Measurements from ENCODE around the gene TBC1D14. TPM values are rescaled to one million over a fixed set of nuclear protein-coding genes. Genes with fewer than 3 reads are reported as not detected.
A peak's percentile ranks its signal among the peaks of the same experiment; 100 is the strongest.

Gene TBC1D14
- total RNA-seq, 1 donor from 2014 or later, result 61.8 TPM

GRCh38 chr4:7003879-7004240, 94.2 kb downstream of the TBC1D14 start:
- no peak for TF ChIP-seq CTCF (IDR thresholded peaks at IDR 0.05; ENCODE audit: unreplicated experiment)
- DNase-seq (ENCODE audit: low spot score, unreplicated experiment), result no peak
- no peaks in the 10 kb centered on the region for H3K27me3 Mint-ChIP-seq
- peaks cover 29% of the 10 kb centered on the region for H3K36me3 Mint-ChIP-seq (ENCODE audit: insufficient read depth)
- H3K4me3 Mint-ChIP-seq (ENCODE audit: low read depth), result no peak overlapping the region
- no peaks in the 10 kb centered on the region for H3K9me3 Mint-ChIP-seq (ENCODE audit: low read depth)
- H3K27ac Mint-ChIP-seq, result no peak overlapping the region
- H3K4me1 Mint-ChIP-seq (ENCODE audit: low read depth), result no peaks in the 10 kb centered on the region

GRCh38 chr4:7004331-7004730, 94.7 kb downstream of the TBC1D14 start:
- no peaks in the 10 kb centered on the region for H3K4me1 Mint-ChIP-seq (ENCODE audit: low read depth)
- no peak for TF ChIP-seq CTCF (IDR thresholded peaks at IDR 0.05; ENCODE audit: unreplicated experiment)
- no peaks in the 10 kb centered on the region for H3K9me3 Mint-ChIP-seq (ENCODE audit: low read depth)
- H3K27me3 Mint-ChIP-seq, result no peaks in the 10 kb centered on the region
- DNase-seq (ENCODE audit: low spot score, unreplicated experiment), result no peak
- peaks cover 33% of the 10 kb centered on the region for H3K36me3 Mint-ChIP-seq (ENCODE audit: insufficient read depth)
- H3K4me3 Mint-ChIP-seq (ENCODE audit: low read depth), result no peak overlapping the region
- peak overlapping the region; percentile 71 for H3K27ac Mint-ChIP-seq

- DNase-seq (ENCODE audit: low spot score, unreplicated experiment), result no peak
- H3K36me3 Mint-ChIP-seq (ENCODE audit: insufficient read depth), result peaks cover 26% of the 10 kb centered on the region
- H3K4me3 Mint-ChIP-seq (ENCODE audit: low read depth), result no peak overlapping the region
- no peaks in the 10 kb centered on the region for H3K4me1 Mint-ChIP-seq (ENCODE audit: low read depth)
- no peaks in the 10 kb centered on the region for H3K27me3 Mint-ChIP-seq
- H3K9me3 Mint-ChIP-seq (ENCODE audit: low read depth), result no peaks in the 10 kb centered on the region
- H3K27ac Mint-ChIP-seq, result no peak overlapping the region
- no peak for TF ChIP-seq CTCF (IDR thresholded peaks at IDR 0.05; ENCODE audit: unreplicated experiment)
Measured at GRCh38 chr4:7005571-7005970, 95.9 kb downstream of the TBC1D14 start.

DNA sequence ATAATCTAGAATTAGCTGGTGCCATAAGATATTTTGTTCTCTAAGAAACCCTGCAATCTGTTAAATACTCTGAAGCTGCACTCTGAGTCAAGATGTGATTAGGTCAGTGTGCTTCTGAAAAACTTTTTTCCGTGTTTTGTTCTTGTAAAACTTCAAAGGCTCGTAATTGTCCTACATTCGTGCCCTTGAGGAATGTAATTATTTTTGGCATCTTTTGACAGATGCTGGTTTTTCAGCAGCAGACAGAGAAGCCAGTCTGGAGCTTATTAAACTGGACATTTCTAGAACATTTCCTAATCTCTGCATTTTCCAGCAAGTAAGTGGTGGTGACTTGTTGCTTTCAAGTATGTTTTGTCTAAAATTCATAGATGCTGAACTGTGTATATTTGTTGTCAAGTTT, 96.8 kb downstream of the TBC1D14 start:
- DNase-seq (ENCODE audit: low spot score, unreplicated experiment), result no peak
- Mint-ChIP-seq H3K9me3 (ENCODE audit: low read depth) (no peaks in the 10 kb centered on the region), H3K4me3 (ENCODE audit: low read depth) (no peak overlapping the region), H3K27me3 (no peaks in the 10 kb centered on the region), H3K36me3 (ENCODE audit: insufficient read depth) (peaks cover 22% of the 10 kb centered on the region), H3K27ac (no peak overlapping the region), H3K4me1 (ENCODE audit: low read depth) (no peaks in the 10 kb centered on the region)
- no peak for TF ChIP-seq CTCF (IDR thresholded peaks at IDR 0.05; ENCODE audit: unreplicated experiment)

DNA sequence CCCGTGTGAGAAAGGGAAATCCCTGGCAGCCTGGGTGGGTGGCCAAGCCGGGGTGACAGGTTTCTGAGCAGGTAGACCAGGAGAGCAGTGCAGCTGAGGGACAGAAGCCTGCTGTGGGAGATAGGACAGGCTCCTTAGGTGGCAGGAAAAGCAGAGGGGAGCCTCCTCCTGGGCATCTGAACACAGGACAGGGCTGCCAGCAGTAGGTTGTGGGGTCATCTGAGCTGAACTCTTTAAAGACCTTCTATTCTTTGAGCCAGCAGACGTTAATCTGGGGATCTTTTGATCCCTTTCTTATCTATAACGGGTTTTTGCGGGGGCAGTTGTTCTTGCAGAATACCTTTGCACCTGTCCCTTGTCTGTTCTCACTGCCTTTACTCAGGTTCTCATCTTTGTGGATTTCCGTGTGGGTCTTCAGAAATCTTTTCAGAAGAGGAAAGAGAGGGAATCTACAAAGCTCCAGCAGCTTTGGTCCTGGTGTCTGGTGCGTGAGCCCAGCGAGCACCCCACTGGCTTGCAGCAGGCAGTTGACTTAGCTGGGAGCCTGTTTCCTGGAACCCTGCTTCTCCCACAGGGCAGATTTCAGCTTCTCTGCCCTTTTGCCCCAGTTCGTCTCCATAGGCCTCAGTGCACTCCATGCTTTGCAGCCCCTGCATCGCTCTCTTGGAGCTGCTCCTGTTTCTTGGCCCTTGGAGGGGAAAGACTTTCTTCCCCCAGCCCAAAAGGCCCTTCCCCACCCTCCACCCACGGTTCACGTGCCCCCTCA, 97.7 kb downstream of the TBC1D14 start:
- no peak overlapping the region for H3K27ac Mint-ChIP-seq
- peaks cover 18% of the 10 kb centered on the region for H3K36me3 Mint-ChIP-seq (ENCODE audit: insufficient read depth)
- H3K9me3 Mint-ChIP-seq (ENCODE audit: low read depth), result no peaks in the 10 kb centered on the region
- no peaks in the 10 kb centered on the region for H3K4me1 Mint-ChIP-seq (ENCODE audit: low read depth)
- H3K4me3 Mint-ChIP-seq (ENCODE audit: low read depth), result no peak overlapping the region
- no peaks in the 10 kb centered on the region for H3K27me3 Mint-ChIP-seq
- no peak for TF ChIP-seq CTCF (IDR thresholded peaks at IDR 0.05; ENCODE audit: unreplicated experiment)
- DNase-seq (ENCODE audit: low spot score, unreplicated experiment), result no peak

Measured in progenitor cell of endocrine pancreas (in vitro differentiated cells).